NCI-H1417 (cell line): ENCODE measurements around the gene HYDIN.
A peak's percentile ranks its signal among the peaks of the same experiment; 100 is the strongest.

Source experiments
- DNase-seq, 3 experiments: peaks; one replicate each; lab custom pipeline; 2025; lab: John Stamatoyannopoulos, UW

Gene HYDIN

GRCh38 chr16:70764632-70765031, 465.9 kb downstream of the HYDIN start:
- no peak for DNase-seq

DNA sequence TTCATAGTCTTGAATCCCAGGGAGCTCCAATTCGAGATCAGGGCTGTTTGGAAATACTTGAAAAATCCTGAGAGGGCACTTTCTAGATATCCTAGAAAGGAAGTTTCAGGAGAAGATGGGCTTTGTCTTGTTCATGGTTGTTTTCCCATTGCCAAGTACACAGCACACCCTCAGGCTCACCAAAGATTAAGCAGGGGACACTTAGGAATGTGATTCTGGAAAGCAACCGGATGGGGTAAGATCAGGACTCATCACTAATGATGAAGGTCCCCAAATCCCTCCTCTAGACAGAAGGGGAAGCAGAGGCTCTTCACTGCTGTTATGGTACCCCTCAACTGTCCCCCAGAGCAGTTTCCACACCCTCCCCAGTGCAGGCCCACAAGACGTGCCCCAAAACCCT, 470.3 kb downstream of the HYDIN start:
- no peak for DNase-seq

DNA sequence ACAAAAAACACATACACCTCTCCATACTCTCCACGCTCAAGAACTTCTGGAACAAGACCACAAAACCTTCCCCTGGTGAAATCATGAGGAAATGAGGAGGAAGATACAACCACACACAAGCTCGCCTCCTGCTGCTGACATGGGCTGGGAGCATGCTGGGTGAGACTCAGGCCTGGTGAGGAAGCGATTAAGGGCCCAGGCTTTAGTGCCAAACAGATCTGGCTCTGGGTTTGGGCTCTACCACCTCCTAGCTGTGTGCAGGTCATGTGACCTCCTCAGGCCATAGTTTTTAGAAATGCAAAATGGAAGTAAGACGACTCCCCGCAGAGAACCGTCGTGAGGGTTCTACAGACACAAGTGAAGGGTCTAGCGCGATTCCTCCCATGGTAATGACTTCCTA, 470.9 kb downstream of the HYDIN start:
- DNase-seq = no peak

- DNase-seq = peak in 1 of 3 experiments; percentile 1
Measured at GRCh38 chr16:70758786-70759185, 471.7 kb downstream of the HYDIN start.
